Stimulated activated CD8-positive, alpha-beta memory T cell treated with anti-CD3 and anti-CD28 coated beads, Interleukin-7, amount 100 ng/mL, for 24 hours (primary cell): ENCODE measurements around the gene LLCFC1.
"Not testable (repeated sequence)": the region's sequence is repeated elsewhere in the genome, so short reads cannot be mapped to it uniquely, and the experiment has no call there.

Source experiments
- DNase-seq: peaks from one replicate; pipeline ENCODE4 v3.0.0-alpha.2; 2020; ENCODE audit warnings: low read depth

The LLCFC1 gene

GRCh38 chr7:142943706-142944268, 4.5 kb downstream of the LLCFC1 start:
- DNase-seq, result no peak

DNA sequence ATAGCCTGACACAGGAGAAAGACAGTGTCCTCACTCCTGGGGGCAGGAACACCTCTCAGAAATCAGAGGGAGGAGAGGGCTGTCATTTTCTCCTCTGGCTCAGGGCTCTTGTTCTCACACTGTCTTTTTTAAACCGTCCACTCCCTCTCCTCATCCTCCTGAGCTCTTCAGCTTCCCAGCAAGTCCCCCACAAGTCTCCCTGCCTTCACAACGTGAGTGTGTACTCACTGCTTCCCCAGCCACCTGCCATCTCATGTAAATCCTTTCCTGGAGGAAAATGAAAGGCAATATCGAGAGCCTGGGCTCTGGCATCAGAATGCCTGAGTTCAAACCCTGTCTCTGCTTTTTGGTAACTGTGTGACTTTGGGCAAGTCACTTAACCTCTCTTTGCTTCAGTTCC, 5.7 kb downstream of the LLCFC1 start:
- no peak for DNase-seq

- no peak for DNase-seq
Observed at GRCh38 chr7:142948603-142949002, 9.3 kb downstream of the LLCFC1 start.

DNA sequence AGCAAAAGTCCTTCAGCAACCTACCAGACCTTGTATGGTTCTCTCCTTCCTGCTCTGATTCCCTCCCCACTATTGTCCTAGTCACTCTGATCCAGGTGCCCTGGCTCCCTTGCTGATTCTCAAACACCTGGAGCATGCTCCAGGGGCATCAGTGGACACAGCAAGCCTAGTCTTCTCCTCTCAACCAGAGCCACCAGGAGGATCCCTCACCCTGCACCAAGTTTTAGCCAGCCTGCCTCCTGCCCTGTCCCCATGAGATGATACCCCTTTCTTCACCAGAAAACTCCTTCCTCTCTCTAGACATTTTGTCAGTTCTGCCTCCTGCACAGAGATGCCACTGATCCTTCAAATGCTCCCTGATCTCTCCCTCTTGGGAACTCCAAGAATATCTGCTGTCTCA, 11.0 kb downstream of the LLCFC1 start:
- DNase-seq, result no peak

DNA sequence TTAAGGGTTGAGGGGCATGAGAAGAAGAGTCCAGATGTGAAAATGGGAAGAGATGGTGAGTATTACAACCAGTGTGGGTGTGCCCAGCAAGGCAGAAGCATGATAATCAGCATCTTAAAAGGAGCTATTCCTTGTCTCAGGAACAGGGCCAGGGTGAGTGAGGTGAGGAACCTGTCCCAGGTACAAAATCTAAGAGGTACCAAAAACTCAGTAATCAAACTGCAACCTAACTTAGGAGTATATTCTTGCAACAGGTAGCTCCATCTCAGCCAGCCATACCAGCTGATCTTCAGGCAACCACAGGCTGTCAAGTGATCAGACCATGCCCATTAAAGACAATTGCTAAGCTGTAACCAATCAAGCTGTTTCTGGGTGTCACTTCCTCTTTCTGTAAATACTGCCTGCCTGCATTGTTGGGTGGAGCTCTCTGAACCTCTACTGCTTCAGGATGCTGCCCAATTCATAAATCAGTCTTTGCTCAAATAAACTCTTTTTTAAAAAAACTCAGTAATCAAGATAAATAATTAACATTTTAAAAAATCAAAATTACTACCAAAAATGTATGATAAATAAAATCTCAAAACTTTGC, 15.5 kb downstream of the LLCFC1 start:
- DNase-seq, result no peak

- no peak for DNase-seq
Observed at GRCh38 chr7:142956951-142957623, 17.8 kb downstream of the LLCFC1 start.

GRCh38 chr7:142957723-142958122, 18.4 kb downstream of the LLCFC1 start:
- DNase-seq, result no peak

GRCh38 chr7:142959202-142959601, 19.9 kb downstream of the LLCFC1 start:
- no peak for DNase-seq

DNA sequence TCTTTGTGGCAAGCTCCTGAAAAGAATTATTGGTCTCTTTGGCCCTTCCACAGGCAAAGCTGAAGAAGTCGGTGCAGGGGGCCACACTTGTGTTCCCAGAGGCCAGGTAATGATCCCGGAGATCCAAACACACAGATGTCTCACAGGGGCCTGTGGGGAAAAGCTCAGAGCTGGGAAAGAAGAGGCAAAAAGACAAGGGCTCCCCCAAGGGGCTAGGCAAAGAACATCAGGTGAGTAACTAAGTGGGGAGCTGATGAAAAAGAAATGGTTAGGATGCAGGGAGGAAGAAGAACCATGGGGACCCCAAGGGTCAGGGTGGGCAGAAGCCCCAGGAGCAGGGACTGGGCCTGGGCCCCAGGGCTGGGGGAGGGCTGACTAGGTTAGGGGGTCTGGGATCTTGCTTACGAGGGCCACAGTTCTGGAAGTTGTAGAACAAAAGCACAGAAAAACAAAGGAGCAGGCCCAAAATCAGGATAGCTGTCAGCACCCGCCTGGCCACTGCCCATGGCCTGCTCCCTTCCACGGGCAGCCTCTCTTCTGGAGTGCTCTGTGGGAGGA, 21.8 kb downstream of the LLCFC1 start:
- no peak for DNase-seq

DNA sequence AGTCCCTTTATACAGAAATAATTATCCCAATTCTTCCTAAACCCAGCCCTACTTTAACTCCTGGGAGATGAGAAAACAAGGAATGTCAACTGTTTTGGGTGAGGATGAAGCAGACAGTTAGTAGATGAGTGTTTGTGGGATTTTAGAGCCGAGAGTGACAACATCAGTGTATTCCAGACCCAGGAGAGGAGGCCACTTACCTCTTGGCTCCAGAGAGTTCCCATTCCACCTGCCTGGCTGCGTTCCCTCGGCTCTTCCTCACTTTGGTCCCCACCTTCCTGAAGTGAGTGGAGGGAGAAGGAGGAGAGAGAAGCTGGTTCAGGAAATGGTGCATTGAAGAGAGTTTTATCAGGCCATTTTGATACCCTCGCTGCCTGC, 22.3 kb downstream of the LLCFC1 start:
- no peak for DNase-seq

- no peak for DNase-seq
Observed at GRCh38 chr7:142961973-142962926, 23.0 kb downstream of the LLCFC1 start, which contains the start of gene KEL. TSS of gene KEL (minus strand) at chr7:142962363. CDS start at chr7:142962206, 157 bp downstream.

DNA sequence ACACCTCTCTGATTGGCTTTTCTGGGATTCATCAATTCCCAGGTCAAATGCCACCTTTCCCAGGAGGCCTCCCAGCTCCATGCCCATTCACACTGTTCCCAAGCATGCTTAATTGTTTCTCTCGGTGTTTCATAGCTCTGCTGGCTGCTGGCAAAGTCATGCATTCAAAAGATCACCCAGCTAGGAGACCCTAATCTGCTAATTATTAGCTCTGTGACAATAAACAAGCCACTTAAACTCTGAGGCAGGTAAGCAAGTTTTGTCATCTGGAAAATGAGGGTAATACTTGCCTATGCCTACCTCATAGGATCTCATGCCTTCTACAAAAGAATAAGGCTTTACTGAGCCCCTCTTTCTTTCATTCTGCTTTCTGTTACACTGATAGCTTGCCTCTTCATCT, 23.7 kb downstream of the LLCFC1 start:
- no peak for DNase-seq

DNA sequence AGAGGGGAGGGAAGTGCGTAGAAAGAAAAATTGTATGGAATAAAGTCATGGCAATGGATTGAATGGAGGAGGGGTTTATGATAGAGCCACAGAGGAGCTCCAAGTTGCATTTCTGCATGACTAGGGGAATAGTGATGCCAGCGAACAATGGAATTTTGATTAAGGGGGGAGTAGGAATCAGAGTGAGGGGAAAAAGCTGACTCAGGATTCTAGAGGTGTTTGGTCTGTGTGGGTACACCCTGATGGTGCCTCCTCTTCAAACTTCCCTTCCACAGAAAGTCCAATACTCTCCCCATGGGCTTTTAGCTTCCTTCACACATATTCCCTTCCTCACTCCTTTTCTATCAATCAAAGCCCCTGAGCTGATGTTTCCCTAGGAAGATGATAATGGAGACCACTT, 24.7 kb downstream of the LLCFC1 start:
- DNase-seq, result no peak

- no peak for DNase-seq
Observed at GRCh38 chr7:142964502-142965246, 25.4 kb downstream of the LLCFC1 start.

- DNase-seq, result no peak
Observed at GRCh38 chr7:142968229-142968628, 28.9 kb downstream of the LLCFC1 start.

- no peak for DNase-seq
Observed at GRCh38 chr7:142969183-142969582, 29.9 kb downstream of the LLCFC1 start.

GRCh38 chr7:142974626-142975025, 35.3 kb downstream of the LLCFC1 start:
- no peak for DNase-seq

GRCh38 chr7:142978402-142978801, 39.1 kb downstream of the LLCFC1 start:
- not testable (repeated sequence) for DNase-seq

GRCh38 chr7:142983825-142984224, 44.5 kb downstream of the LLCFC1 start:
- no peak for DNase-seq

GRCh38 chr7:142984297-142984696, 45.0 kb downstream of the LLCFC1 start:
- no peak for DNase-seq
